ENCODE measurements around the gene FGD2.

FGD2 gene

DNA sequence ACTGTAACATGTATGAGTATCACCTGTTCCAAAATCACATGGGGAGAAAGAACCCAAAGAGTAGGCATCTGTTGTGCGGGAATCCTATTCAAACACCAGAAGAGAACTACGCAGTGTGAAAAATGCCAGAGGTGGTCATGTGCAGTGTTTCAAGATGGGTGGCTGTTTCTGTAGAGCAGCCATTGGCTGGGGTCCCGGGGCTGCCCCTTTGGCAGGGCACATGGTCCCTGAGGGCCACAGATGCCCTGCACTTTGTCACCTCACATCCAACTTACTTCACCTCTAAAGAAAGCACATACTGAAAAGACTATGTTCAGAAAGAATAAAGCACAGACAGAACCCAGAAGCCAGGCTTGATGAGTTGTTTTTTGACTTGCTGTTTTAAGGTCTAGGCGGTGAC lies 31.8 kb upstream of the FGD2 start:
- peaks cover 100% of the 10 kb centered on the region for H3K36me3 ChIP-seq (ENCODE audit: control insufficient read depth, insufficient read depth, low read length)

DNA sequence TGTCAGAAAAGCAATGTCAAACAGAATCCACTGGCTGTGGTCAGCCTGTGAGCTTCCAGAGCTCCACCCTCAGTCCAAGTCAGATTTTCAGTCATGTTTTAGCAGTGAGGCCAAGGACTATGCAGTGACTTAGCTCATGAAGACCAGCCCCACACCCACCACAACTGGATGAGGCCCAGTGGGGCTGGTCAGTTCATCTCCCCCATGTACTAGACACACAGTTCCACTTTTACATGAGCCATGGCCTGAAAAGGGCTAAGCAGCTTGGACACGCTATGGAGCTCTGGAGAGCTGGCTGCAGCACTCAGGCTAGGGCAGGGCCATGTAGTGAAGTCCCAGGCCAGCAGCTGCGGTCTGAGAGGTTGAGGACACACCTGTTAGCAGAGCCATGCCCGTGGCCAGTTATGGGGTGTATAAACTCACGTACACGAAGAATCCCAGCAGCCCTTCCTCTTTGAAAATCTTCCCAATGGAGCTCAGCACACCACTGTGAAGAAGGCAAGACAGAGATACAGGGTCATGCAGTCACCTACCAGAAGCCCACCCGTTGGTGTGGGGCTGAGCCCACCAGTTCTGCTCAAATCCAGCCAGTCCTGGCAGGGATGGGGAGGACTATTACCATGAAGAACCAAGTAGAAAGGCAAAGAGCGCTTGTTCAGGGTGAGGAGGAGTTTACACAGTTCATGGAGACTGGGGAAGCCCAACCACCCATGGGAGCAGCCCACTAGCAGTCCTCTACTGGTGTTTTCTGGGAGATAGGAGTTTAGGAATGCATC lies 30.0 kb upstream of the FGD2 start:
- H3K27ac ChIP-seq (ENCODE audit: low read depth, low read length): no peak overlapping the region
- H3K4me3 ChIP-seq (ENCODE audit: low read depth, low read length): no peak overlapping the region
- H3K36me3 ChIP-seq (ENCODE audit: control insufficient read depth, insufficient read depth, low read length): peaks cover 89% of the 10 kb centered on the region
- H3K9ac ChIP-seq (ENCODE audit: low read length): no peak overlapping the region
- no peaks in the 10 kb centered on the region for H3K27me3 ChIP-seq (ENCODE audit: control insufficient read depth, insufficient read depth, low read length)
- no peaks in the 10 kb centered on the region for H3K9me3 ChIP-seq (ENCODE audit: control insufficient read depth, insufficient read depth, low read depth, low read length)
- peaks cover under 1% of the 10 kb centered on the region; the same call in 1 of the 2 replicates for H3K4me1 ChIP-seq (ENCODE audit: control insufficient read depth, insufficient read depth, low read length)

More for the DNA sequence above, 31.8 kb upstream of the FGD2 start:
- H3K9ac ChIP-seq (ENCODE audit: low read length): no peak overlapping the region
- no peaks in the 10 kb centered on the region for H3K27me3 ChIP-seq (ENCODE audit: control insufficient read depth, insufficient read depth, low read length)
- no peaks in the 10 kb centered on the region for H3K9me3 ChIP-seq (ENCODE audit: control insufficient read depth, insufficient read depth, low read depth, low read length)
- H3K27ac ChIP-seq (ENCODE audit: low read depth, low read length): no peak overlapping the region
- H3K4me3 ChIP-seq (ENCODE audit: low read depth, low read length): no peak overlapping the region
- no peaks in the 10 kb centered on the region for H3K4me1 ChIP-seq (ENCODE audit: control insufficient read depth, insufficient read depth, low read length)

DNA sequence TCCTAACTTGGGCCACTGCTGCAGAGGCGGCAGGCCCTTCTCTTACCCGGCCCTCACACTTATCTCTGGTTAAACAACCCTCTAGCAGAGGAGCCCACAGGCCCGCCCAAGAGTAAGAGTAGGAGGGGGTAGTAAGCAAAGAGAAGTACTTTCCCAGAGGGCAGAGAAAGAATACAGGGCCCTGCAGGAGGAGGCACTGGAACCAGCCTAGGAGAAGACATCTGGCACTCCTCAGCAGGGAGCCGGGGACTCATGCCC lies 29.5 kb upstream of the FGD2 start:
- Histone ChIP-seq H3K4me1 (ENCODE audit: control insufficient read depth, insufficient read depth, low read length) (peaks cover 4% of the 10 kb centered on the region; the same call in 1 of the 2 replicates), H3K27ac (ENCODE audit: low read depth, low read length) (no peak overlapping the region), H3K27me3 (ENCODE audit: control insufficient read depth, insufficient read depth, low read length) (no peaks in the 10 kb centered on the region), H3K9ac (ENCODE audit: low read length) (no peak overlapping the region), H3K36me3 (ENCODE audit: control insufficient read depth, insufficient read depth, low read length) (peaks cover 84% of the 10 kb centered on the region), H3K9me3 (ENCODE audit: control insufficient read depth, insufficient read depth, low read depth, low read length) (no peaks in the 10 kb centered on the region), H3K4me3 (ENCODE audit: low read depth, low read length) (no peak overlapping the region)

DNA sequence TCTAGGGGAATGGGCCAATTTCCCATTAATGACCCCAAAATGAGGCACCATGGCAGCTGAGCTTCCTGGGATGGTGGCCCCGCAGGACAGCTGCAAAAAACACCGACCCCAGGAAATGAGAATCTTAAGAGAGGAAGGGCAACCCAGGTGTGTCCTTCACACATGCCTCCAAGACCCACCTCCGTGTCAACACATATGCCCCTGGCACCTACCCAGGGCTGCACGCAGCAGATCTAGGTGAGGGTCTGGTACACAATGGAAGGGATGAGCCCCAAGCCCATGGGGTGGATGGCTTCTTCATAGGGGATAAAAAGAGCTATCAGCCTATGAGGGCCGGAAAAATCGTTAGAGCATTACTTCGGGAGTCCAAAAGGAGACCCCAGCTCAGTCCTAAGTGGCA lies 28.9 kb upstream of the FGD2 start:
- Histone ChIP-seq H3K9me3 (ENCODE audit: control insufficient read depth, insufficient read depth, low read depth, low read length) (no peaks in the 10 kb centered on the region), H3K9ac (ENCODE audit: low read length) (no peak overlapping the region), H3K27me3 (ENCODE audit: control insufficient read depth, insufficient read depth, low read length) (no peaks in the 10 kb centered on the region), H3K27ac (ENCODE audit: low read depth, low read length) (no peak overlapping the region), H3K36me3 (ENCODE audit: control insufficient read depth, insufficient read depth, low read length) (peaks cover 78% of the 10 kb centered on the region), H3K4me3 (ENCODE audit: low read depth, low read length) (no peak overlapping the region), H3K4me1 (ENCODE audit: control insufficient read depth, insufficient read depth, low read length) (peaks cover 7% of the 10 kb centered on the region; the same call in 1 of the 2 replicates)

DNA sequence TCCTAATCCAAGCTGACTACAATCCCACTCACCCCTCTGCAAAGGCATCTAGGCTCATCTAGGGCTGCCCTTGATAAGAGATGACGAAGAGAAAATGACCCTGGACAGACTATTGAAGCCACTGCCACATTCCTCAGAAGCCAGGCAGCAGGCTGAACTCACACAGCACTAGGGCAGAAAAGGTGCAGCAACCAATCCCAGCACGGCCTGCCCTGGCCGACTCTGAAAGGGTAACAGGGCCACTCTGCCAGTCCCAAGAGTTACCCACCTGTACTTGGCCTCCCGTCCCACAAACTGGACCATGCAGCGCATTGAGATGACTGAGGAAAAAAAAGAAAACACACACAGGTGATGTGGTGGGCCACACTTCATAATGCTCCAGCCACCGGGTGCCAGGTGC lies 28.5 kb upstream of the FGD2 start:
- Histone ChIP-seq H3K36me3 (ENCODE audit: control insufficient read depth, insufficient read depth, low read length) (peaks cover 74% of the 10 kb centered on the region), H3K9ac (ENCODE audit: low read length) (no peak overlapping the region), H3K27ac (ENCODE audit: low read depth, low read length) (no peak overlapping the region), H3K9me3 (ENCODE audit: control insufficient read depth, insufficient read depth, low read depth, low read length) (no peaks in the 10 kb centered on the region), H3K4me3 (ENCODE audit: low read depth, low read length) (no peak overlapping the region), H3K27me3 (ENCODE audit: control insufficient read depth, insufficient read depth, low read length) (no peaks in the 10 kb centered on the region), H3K4me1 (ENCODE audit: control insufficient read depth, insufficient read depth, low read length) (peaks cover 7% of the 10 kb centered on the region; the same call in 1 of the 2 replicates)

DNA sequence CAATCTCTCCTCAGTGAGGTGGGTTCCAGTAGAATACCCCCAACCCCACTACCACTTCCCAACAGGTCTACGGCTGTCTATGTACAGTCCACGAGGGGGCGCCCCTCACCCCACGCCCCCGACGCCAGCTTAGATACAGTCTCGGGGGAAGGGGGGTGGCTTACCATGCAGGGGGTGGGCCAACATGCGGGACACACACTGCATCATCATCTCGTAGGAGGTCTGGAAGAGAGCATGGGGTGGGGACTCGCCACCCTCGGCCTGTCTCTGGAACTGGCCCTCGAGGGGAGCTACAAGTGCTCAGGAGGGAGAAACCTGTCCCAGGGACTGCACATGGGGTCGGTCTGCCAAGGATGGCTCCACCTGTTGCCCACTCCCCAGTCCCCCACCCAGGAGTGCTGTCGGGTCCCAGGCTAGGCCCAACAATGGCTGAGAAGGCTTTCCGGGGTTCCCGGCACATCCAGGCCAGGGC lies 27.9 kb upstream of the FGD2 start:
- H3K9ac ChIP-seq (ENCODE audit: low read length): no peak overlapping the region
- no peaks in the 10 kb centered on the region for H3K27me3 ChIP-seq (ENCODE audit: control insufficient read depth, insufficient read depth, low read length)
- H3K4me1 ChIP-seq (ENCODE audit: control insufficient read depth, insufficient read depth, low read length): peaks cover 7% of the 10 kb centered on the region; the same call in 1 of the 2 replicates
- peaks cover 68% of the 10 kb centered on the region for H3K36me3 ChIP-seq (ENCODE audit: control insufficient read depth, insufficient read depth, low read length)
- H3K4me3 ChIP-seq (ENCODE audit: low read depth, low read length): no peak overlapping the region
- no peaks in the 10 kb centered on the region for H3K9me3 ChIP-seq (ENCODE audit: control insufficient read depth, insufficient read depth, low read depth, low read length)
- no peak overlapping the region for H3K27ac ChIP-seq (ENCODE audit: low read depth, low read length)

DNA sequence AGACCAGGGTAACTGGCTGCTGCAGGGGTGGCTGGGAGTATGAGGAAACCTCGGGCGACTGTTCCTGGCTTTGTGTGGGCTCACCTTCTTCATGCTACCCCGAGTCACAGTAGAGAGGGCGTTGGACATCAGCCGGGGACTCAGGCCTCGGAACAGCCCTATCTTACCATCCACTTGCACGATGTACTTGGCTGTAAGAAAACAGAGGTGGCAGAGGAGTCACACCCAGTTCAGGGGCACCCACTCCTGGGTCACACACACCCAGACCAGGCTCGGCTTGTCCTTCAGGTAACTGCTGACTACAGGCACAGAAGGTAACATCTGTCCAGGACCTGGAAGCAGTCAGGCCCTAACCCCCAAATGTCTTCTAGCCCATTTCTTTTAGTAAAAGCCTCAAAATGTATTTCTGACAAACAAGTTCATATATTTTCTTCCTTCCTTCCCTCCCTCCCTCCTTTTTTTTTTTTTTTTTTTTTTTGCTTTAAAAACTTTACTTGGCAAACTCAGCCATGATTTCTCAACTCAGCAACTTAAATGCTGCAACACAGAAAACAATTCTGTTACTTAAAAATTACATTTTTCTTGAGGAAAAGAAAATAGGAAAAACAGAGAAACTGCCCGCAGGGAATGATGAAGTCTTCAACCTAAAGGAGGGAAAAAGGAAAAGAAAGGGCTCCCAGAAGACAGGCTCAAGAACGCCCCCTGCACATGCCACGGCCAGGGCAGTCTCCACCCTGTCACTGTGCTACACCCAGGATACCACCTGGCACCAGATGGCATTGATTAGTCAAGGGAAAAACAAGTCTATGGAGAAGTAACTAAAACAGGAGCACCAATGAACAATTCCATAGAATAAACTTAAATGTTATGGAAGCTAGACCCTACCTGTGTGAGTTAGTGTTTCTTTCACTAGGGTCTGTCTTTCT lies 26.8 kb upstream of the FGD2 start:
- H3K4me3 ChIP-seq (ENCODE audit: low read depth, low read length): no peak overlapping the region
- H3K4me1 ChIP-seq (ENCODE audit: control insufficient read depth, insufficient read depth, low read length): peaks cover 11% of the 10 kb centered on the region
- H3K27ac ChIP-seq (ENCODE audit: low read depth, low read length): no peak overlapping the region
- peaks cover 58% of the 10 kb centered on the region for H3K36me3 ChIP-seq (ENCODE audit: control insufficient read depth, insufficient read depth, low read length)
- H3K9me3 ChIP-seq (ENCODE audit: control insufficient read depth, insufficient read depth, low read depth, low read length): no peaks in the 10 kb centered on the region
- H3K9ac ChIP-seq (ENCODE audit: low read length): no peak overlapping the region
- H3K27me3 ChIP-seq (ENCODE audit: control insufficient read depth, insufficient read depth, low read length): no peaks in the 10 kb centered on the region

DNA sequence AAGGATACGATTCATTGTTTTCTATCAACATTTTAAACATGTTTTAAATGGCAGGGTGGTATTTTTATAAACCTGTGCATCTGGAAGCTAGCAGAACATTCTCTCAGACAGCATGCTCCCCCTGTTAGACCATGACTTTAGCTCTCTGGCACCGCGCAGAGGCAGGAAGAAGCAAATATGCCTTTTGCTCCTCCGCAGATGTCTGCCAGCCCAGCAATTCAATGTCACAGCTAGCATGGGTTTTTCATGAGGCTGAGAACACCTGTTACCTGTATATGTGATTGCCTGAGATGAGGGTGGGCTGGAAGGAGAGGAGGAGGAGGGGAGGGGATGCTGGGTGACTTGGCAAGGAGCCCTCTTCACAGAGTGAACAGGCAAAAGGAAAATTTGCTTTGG lies 26.1 kb upstream of the FGD2 start:
- no peaks in the 10 kb centered on the region for H3K27me3 ChIP-seq (ENCODE audit: control insufficient read depth, insufficient read depth, low read length)
- H3K4me1 ChIP-seq (ENCODE audit: control insufficient read depth, insufficient read depth, low read length): peaks cover 17% of the 10 kb centered on the region
- H3K9me3 ChIP-seq (ENCODE audit: control insufficient read depth, insufficient read depth, low read depth, low read length): no peaks in the 10 kb centered on the region
- H3K36me3 ChIP-seq (ENCODE audit: control insufficient read depth, insufficient read depth, low read length): peaks cover 52% of the 10 kb centered on the region
- H3K9ac ChIP-seq (ENCODE audit: low read length): no peak overlapping the region
- H3K27ac ChIP-seq (ENCODE audit: low read depth, low read length): no peak overlapping the region
- H3K4me3 ChIP-seq (ENCODE audit: low read depth, low read length): no peak overlapping the region

DNA sequence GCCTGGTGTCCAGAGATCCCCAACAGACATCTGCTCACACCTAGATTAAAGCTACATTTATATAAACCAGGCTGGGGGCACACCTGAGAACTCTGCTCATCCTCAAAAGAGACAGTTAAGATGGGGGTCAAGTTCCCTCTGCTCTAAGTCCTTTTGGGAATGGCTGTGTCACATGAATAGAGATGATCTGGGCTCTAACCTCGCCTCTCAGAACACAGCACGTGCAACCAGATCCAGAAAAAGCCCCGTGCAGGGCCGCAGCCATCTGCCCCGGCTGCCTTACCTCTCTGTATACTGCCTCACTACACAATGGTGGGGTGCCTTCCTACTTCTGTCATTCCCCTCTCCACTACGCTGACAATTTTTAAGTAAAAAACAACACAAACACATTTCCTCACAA lies 25.3 kb upstream of the FGD2 start:
- peaks cover 44% of the 10 kb centered on the region for H3K36me3 ChIP-seq (ENCODE audit: control insufficient read depth, insufficient read depth, low read length)

DNA sequence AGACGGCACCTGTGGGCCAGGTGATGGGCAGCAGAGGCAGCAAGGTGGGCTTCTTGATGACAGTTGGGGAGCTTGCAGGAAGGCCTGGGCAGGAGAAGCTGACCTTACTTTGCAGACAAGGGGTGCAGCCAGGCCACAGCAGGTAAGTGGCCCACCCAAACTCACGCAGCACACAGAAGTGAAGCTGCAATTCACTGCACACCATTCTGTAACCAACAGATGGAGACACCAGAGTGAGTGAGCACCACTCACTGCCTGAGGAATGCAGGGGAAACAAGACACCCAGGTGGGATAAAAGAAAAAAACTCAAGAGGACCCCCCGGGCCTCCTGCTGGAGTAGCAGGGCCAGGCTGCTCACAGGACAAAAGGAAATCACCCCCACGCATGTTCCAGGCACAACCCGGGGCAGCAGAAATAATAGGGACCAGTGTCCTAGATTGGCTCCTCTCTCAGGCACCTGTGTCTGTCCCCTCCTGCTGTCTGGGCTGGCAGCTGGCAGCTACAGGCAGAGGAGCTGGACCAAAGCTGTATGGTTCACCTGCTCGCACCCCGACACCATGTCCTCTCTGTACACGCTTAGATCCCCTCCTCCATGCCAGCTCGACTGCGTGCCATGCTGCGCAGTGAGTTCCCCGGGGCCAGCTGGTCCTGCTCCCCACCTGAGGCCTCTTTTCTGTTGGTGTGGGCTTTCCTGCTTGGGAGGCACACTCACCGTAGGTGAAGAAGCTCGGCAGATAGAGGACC lies 24.4 kb upstream of the FGD2 start:
- Histone ChIP-seq H3K27me3 (ENCODE audit: control insufficient read depth, insufficient read depth, low read length) (no peaks in the 10 kb centered on the region), H3K9me3 (ENCODE audit: control insufficient read depth, insufficient read depth, low read depth, low read length) (no peaks in the 10 kb centered on the region), H3K4me3 (ENCODE audit: low read depth, low read length) (no peak overlapping the region), H3K27ac (ENCODE audit: low read depth, low read length) (no peak overlapping the region), H3K36me3 (ENCODE audit: control insufficient read depth, insufficient read depth, low read length) (peaks cover 35% of the 10 kb centered on the region), H3K9ac (ENCODE audit: low read length) (no peak overlapping the region), H3K4me1 (ENCODE audit: control insufficient read depth, insufficient read depth, low read length) (peaks cover 21% of the 10 kb centered on the region)

More for the DNA sequence above, 25.3 kb upstream of the FGD2 start:
- no peak overlapping the region for H3K4me3 ChIP-seq (ENCODE audit: low read depth, low read length)
- no peaks in the 10 kb centered on the region for H3K9me3 ChIP-seq (ENCODE audit: control insufficient read depth, insufficient read depth, low read depth, low read length)
- no peak overlapping the region for H3K9ac ChIP-seq (ENCODE audit: low read length)
- H3K27me3 ChIP-seq (ENCODE audit: control insufficient read depth, insufficient read depth, low read length): no peaks in the 10 kb centered on the region
- H3K4me1 ChIP-seq (ENCODE audit: control insufficient read depth, insufficient read depth, low read length): peaks cover 21% of the 10 kb centered on the region
- H3K27ac ChIP-seq (ENCODE audit: low read depth, low read length): no peak overlapping the region

Measured in HUES6 (cell line).